ENCODE data around the gene DUT.

Gene DUT

DNA sequence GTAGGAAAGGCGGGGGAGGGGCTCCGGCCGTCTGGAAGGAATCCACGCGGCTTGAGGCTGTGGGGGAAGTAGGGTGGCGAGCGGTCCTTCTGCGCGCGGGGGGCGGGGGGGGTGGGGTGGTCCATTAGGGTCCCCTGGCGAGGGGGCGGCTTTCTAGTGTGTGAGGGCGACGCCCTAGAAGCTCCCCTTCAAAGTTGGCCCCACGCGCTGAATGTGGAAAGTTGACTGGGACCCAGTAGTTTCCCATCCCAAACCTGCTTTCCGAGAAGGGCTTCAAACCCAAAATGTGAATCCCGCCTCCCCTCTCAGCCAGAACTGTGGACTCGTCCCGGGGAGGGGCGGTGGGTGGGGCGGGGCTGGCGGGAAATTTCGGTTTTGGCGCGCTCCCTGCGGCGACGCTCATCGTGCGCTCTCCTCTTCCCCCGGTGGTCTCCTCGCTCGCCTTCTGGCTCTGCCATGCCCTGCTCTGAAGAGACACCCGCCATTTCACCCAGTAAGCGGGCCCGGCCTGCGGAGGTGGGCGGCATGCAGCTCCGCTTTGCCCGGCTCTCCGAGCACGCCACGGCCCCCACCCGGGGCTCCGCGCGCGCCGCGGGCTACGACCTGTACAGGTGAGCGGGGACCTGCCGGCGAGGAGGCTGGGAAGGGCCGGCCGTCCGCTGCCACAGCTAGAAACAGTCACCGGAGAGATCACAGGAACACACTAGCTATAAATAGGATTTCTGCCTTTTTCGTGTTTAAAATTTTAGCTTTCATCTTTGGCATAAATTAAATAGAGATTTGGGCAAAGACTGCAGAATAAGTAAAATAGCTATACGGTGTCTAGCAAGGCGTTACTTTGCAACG lies 790 bp downstream of the DUT start:
- peak; percentile 77 for DNase-seq

DNA sequence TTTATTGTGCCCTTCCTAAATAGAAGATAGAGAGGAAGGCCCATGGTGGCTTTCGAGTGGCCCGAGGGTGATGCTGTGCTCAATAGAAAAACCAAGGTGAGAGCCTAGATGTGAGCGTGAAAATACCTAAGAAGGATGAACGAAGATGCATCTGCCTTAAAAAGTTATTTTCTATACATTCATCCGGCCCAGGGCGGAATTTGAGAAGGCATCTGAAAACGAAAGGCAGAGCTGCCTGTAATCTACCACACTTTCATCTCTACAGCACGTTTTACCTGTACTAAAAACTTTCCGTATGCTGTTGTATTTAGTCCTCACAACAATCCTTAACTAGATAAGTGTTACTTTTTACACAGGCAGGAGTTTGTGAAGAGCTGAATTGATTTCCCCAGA lies 1.4 kb downstream of the DUT start:
- no peak for DNase-seq

DNA sequence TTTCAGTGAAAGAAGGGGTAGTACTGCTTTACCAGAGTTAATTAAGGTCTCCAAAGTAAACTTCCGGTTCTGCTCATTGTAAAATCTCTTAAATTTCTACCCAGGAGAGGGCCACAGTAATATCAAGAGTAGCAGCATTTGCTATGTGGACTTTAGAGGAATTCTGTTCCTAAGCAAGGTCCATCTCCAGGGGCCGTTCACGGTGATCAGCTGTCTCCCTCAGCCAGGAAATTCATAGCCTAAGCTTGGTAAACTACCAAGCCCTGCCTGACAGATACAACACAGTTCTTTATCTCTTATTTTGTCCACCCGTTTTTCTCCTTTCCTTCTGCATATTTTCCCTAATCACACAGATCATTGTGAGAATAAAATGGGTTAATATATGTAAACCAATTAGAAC lies 2.3 kb downstream of the DUT start:
- no peak for DNase-seq

GRCh38 chr15:48334260-48334659 lies 3.0 kb downstream of the DUT start:
- no peak for DNase-seq

GRCh38 chr15:48336940-48337339 lies 5.7 kb downstream of the DUT start:
- DNase-seq, result no peak

- DNase-seq, result no peak
Measured at GRCh38 chr15:48337607-48338006, 6.4 kb downstream of the DUT start.

- no peak for DNase-seq
Measured at GRCh38 chr15:48340111-48340510, 8.9 kb downstream of the DUT start.

GRCh38 chr15:48343865-48344264 lies 12.6 kb downstream of the DUT start:
- no peak for DNase-seq

GRCh38 chr15:48345516-48345915 lies 14.3 kb downstream of the DUT start:
- DNase-seq, result no peak

GRCh38 chr15:48352474-48353072 lies 21.3 kb downstream of the DUT start:
- peak; percentile 36 for DNase-seq

GRCh38 chr15:48354694-48355303 lies 23.6 kb downstream of the DUT start:
- no peak for DNase-seq

DNA sequence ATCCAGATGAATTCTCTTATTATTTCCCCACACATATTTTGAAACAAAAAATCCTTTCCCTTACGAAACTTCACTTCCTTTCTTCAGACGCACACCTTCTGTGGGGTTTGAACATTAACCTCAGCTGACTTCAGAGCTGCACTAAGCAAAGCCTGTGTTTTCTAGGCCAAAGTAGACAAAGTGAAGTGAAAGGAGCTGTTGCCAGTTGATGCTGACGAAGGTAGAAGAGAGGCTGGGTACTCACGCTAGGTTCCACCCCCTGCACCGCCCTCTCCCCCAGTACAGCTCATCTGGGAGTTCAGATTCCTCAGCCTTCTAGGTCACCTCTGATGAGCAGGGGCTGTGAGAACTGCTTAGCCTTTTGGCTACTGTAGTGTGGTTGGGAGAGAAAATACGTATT lies 24.1 kb downstream of the DUT start:
- no peak for DNase-seq

GRCh38 chr15:48358229-48359152 lies 27.3 kb downstream of the DUT start:
- no peak for DNase-seq

DNA sequence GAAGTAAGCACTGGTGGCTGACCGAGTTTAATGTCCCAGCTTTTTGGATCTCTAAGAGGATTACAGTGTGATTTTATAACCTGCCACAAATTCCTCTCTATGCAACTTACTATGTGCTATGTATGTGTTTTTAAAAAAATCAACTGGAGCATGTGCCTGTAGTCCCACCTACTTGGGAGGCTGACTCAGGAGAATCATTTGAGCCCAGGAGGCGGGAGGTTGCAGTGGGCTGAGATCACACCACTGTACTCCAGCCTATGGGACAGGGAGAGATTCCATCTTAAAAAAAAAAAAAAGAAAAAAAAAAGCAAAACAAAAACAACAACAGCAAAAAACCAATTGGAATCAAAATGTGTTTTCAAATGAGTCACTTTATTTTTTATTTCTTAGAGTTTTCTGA lies 29.6 kb downstream of the DUT start:
- DNase-seq, result no peak

GRCh38 chr15:48361685-48362084 lies 30.5 kb downstream of the DUT start:
- DNase-seq, result no peak

DNA sequence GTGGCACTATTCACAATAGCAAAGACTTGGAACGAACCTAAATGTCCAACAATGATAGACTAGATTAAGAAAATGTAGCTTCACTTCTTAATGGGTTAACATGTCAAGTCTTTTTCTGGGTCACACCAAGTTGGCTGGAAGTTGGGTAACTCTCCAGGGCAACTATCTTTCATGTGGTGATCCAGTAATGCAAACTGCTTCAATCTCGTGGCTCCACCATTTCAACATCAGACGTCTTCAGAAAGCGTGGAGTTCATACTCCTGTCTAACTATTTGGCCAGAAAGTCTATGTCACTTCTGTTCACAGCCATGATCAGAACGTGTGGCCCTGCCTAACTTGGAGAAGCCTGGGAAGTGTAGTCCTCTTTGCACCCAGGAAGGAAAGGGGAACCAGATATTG lies 32.2 kb downstream of the DUT start:
- DNase-seq, result no peak

GRCh38 chr15:48365575-48365974 lies 34.3 kb downstream of the DUT start:
- DNase-seq, result no peak

DNA sequence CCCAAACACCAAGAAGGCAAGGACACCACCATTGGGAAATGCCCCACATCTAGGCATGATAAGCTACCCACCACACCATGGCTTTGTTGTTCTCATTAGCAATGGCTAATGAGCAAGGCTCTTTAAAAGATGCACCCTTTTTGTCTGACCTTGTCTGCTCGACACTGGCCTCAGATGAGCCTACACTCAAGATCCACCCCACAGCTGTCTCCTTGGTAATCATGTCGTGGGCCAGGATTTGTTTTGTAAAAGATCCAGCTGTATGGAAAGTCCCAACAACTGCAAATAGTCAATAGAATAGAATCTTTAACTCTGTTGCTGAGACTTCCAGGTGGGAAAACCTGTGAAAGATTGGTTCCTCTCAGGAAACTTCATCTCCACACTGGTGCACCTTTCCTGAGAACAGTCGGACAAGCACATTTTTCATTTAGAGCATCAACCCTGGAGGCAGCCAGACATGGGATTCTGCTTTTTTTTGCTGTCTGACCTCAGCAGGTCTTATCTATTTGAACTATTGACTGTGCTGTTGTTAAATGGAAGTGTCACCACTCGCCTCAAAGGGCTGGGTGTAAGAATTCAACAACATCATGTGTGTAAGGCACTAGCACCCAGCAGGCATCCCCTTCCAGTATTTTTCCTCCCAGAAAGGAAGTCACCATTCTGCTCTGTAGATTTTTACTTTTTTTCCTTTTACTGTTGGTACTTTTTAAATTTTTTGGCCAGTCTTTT lies 35.5 kb downstream of the DUT start:
- DNase-seq, result no peak

DNA sequence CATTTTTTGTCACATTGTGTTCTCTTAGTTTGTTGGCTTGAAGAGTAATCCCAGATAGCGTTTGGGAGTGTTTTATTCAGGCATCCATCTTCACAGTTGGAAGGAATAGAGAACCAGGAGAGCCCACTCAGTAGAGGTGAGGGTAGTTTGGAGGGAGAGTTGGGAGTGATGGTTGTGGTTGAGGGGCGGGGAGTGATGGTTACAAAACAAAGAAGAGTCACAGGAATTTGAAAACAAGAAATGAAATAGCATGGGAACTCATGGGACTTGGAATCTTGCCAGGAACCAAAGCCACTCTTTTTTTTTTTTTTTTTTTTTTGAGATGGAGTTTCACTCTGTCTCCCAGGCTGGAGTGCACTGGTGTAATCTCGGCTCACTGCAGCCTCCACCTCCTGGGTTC lies 36.3 kb downstream of the DUT start:
- DNase-seq, result no peak

DNA sequence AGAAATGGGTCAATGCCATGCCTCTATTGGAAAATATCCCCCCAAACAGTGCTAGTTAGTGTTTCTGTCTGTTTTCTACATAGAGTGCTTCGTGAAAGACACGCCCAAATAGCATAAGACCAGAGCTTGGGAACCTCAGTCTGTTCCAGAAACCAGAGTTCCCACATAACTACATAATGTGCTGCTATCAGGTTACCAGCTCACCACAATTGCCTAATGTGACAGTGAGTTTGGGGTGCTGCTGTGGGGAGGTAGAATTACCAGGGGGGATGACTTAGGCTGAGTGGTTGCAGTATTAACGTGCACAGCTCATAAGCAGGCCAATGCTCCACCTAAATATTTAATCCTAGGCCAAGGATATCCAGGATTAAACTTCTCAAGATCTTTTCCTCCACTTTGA lies 39.2 kb downstream of the DUT start:
- DNase-seq, result no peak

GRCh38 chr15:48371550-48371949 lies 40.3 kb downstream of the DUT start:
- DNase-seq, result no peak

DNA sequence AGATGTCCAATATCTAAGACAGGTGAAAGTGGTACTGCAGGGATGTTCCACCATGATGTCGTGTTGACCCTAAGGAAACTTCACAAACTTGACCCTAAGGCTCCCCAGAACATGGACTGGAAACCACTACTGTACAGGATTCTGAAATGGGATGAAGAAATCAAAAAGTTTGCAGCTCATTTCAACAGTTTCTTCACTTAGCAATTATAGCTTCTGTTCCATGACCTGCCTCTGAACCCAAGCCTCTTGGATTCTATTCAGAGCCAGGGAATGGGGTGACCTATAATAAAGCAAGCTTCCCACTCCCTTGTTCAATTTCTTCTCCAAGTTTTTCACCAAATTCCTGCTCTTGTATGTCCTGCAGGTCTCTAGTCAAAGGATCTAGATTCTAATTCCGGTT lies 40.7 kb downstream of the DUT start:
- no peak for DNase-seq

Data from activated T-cell treated with anti-CD3 and anti-CD28 coated beads, Interleukin-2, amount 50 U/mL, for 1 hour (primary cell).